Astrocyte of the hippocampus (primary cell): ENCODE measurements around the gene SYT3.
A peak's percentile ranks its signal among the peaks of the same experiment; 100 is the strongest.

Source experiments
- DNase-seq: peaks from one replicate; pipeline ENCODE4 v3.0.0; 2011; ENCODE audit warnings: low read depth, low spot score

SYT3 gene

DNA sequence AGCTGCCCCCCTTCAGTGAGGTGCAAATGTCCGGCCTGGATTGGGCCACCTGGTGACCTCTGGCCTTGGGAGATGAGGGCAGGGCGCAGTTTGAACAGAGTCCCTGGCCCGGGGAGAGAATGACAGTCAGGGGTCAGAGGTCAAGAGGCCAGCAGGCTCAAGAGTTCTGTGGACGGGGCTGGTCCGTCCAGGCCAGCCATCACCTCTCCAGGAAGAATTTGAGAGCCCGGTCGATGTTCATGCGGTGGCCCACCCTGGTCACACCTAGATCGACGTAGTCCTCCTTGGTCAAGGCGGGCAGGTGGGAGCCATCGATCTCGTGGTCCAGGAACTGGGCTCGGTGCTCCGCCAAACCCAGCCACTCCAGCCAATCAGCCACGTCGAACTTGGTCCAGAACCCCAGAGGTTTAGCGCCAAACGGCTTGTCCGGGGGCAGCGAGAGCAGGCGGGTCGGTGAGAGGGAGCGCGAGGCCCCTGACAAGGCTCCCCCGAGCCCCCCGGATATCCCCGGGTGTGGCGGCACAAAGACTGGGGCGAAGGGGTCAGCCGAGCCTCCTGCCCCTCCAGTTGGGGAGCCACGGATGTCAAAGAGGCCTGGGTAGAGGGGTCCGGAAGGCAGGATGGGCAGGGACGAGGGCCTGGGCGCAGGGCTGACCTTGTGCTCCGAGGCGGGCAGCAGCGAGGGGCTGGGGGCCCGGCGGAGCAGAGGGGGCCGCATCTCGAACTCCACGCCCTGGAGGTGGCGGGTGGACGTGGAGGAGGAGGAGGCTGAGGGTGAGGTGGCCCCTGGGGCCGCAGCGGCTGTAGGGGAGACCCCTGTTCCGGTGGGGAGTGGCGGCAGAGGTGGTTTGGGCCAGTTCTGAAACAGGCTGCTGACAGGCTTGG is 22.3 kb upstream of the SYT3 start:
- no peak for DNase-seq

DNA sequence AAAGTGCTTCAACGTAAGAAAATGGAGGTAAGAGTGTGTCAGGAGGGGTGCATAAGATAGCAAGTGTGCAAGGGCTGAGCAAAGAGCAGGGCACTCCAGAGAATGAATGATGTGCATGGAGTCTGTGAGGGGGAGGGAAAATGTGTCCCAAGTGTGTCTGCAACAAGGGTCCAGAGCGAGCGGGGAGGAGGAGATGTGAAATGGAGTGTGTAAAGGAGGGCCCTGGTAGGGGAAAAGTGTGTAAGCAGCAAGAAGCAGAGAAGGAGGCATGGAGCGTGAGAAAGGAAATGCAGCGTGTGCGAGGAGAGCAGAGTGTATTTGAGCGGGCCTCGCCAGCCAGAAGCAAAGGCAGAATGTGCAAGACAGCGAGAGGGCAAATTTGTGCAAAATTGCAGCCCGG is 21.3 kb upstream of the SYT3 start:
- DNase-seq: no peak

DNA sequence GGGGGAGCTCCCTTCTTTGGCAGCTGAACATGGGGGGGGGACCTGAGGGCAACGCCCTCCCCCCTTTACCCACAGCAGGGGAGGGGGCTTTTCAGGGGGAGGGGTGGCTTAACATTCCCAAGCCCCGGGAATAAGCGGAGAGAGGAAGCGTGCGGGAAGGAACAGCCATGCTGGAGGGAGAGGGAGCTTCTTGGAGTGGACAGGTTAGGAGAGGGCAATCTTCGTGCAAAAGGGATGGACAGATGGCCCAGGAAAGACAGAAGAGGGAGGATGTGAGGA is 20.3 kb upstream of the SYT3 start:
- DNase-seq: no peak

DNA sequence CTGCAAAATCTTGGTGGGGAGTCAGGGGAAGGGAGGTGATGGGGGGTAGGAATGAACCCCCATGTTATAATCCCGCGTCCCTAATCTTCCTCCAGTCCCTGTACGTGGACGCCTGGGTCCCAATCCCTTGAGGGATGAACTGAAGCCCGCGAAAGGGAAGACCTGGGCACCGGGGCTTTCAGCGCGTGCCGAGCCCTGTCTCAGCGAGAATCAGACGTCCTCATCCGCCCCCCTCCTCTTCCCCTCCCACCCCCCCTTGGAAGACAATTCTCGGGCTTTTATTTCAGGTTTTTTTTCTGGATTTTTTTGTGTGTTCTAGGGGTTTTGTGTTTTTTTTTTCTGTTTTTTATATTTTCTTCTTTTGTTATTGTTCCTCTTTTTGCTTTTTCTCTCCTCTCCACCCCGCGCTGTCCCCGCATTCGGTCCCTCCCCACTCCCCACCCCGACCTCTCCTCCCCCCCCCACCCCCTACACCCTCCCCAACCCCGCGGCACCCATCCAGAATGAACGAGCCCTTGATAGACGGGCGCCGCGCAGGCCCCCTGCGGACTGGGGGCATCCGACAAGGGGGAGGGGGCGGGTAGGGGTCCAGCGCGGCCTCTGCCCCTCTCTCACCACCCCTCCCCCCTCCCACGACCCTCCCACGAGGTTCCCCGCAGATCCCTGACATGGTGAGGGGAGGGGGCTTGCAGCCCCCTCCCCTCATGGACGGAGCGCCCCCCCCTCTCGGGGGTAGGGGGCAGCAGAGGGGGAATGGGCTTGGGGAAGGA is 19.8 kb upstream of the SYT3 start:
- no peak for DNase-seq

DNA sequence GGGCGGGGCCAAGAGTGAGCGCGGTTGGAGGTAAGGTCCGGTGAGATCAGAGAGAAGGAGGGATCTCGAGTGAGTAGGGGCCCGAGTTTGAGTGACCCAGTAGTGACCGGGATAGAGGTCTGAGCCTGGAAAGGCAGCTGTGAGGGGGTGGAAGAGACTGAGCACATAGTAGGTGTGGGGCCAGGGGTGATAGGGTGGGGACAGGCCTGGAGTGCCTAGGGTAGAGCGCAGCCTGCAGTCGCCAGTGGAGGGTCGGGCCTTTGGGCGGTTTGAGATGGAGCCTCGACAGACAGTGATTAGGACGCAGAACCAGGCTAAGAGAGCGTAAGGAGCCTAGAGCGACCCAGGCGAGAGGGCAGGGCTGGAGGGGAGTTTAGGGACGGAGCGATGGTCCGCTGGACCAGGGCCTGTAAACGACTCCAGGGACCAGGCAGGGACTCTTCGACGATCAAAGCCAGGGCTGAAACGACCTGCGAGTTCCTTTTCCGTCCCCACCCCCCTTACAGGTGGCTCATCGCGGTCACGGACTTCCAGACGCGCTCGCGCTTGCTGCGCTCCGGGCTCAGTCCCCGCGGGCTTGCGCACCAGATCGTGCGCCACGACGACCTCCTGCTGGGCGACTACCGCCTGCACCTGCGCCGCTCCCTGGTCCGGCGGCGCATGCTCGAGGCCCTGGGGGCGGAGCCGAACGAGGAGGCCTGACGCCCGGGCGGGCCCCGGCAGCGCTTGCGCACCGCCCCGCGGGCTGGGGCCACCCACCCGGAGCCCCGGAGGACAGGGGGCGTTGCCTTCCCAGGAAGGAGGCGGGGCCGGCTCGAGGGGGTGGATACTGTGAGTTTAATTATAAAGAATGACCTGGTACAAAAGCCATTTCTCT is 19.0 kb upstream of the SYT3 start:
- DNase-seq: peak; percentile 59

DNA sequence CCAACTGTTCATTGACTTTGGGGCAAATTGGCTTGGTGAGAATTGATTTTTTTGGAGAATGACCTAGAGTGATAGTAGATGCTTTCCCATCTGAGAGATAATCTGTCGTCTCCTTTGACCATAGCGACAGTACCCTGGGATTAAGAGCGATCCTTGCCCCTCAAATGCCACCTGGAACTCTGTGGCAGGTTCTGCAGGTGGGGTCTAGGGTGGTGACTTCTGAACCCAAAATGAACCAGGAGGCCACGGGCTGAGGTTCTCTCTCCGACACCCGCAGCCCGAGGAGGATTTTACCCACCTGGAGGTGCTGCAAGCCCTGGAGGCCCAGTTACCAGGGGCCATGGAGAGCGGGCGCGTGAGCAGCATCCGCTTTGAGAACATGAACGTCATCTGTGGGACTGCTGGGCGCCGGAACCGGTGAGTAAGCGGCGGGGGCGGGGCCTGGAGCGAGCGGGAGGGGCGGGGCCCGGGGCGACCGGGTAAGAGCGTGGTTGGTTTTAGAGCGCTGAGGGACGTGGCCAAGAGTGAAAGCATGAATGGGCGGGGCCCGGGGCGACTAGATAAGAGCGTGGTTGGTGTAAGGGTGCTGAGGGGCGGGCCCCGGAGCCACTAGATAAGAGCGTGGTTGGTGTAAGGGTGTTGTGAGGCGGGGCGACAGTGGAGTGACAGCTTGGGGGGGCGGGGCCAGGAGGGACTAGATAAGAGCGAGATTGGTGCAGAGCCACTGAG is 18.2 kb upstream of the SYT3 start:
- DNase-seq: peak; percentile 88

DNA sequence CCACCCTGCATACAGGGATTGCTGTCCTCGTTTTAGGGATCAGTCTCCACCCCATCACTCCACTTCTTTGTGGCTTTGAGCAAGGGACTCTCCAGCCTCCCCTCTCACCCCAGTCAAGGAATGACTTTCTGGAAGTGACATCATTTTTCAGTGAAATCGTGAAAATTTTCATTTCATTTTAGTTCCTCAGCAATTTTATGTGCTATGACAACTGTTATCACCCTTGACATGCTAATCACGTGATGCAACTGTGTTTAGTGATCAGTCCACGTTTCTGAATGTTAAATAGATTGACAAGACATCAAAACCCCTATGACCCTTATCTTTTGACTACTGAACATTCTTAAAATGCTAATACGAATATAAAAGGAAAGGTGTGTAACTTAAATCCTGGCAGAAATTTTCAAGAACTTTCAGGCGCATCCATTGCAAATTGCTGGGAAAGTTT is 17.6 kb upstream of the SYT3 start:
- no peak for DNase-seq

DNA sequence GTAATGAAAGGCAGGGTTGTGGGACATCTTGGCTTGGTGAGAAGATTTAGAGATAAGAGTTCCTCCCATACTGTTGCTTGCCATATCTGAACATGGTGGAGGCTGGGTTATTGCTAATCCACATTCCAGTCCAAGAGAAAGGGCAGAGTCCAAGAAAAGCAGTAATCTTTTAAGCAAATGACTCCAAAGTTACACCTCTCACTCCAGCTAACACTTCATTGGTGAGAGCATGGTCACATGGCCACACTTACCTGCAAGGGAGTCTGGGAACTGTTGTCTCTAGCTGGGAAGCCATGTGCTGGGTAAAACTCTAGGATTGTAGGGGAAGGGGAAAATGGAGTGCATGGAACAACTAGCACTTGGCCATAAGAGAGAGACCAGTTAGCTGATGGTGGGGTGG is 15.2 kb upstream of the SYT3 start:
- no peak for DNase-seq

DNA sequence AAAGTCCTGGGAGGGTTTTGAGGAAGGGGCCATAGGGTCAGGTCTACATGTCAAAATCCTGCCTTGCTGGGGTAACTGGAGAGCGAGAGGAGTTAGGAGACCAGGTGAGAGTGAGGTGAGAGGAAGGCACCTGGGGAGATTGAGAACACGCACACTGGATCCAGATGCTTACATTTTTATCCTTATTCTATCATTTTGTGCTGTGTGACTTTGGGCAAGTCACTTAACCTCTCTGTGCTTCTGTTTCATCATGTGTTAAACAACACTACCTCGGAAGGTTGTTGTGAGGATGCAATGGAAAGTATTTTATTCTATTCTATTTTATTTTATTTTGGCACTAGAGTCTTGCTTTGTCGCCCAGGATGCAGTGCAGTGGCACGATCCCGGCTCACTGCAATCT is 13.0 kb upstream of the SYT3 start:
- no peak for DNase-seq

DNA sequence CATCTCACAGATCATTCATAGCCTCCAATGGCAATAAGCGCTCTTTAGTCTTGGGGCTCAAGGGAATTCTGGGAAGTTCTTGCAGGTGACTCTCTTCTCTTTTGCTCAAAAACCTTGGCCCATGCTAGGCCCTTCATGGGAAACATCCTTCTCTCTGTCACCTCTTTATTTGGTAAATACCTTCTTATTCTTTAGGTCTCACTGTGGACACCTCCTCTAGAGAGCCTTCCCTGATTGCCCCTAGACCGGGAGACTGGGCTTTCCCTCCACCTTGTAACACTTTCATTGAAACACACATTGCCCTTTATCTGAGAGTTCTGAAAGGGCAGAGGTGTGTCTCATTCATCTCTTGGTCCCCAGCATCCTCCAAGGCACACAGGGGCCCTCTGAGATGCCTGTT is 11.5 kb upstream of the SYT3 start:
- no peak for DNase-seq

DNA sequence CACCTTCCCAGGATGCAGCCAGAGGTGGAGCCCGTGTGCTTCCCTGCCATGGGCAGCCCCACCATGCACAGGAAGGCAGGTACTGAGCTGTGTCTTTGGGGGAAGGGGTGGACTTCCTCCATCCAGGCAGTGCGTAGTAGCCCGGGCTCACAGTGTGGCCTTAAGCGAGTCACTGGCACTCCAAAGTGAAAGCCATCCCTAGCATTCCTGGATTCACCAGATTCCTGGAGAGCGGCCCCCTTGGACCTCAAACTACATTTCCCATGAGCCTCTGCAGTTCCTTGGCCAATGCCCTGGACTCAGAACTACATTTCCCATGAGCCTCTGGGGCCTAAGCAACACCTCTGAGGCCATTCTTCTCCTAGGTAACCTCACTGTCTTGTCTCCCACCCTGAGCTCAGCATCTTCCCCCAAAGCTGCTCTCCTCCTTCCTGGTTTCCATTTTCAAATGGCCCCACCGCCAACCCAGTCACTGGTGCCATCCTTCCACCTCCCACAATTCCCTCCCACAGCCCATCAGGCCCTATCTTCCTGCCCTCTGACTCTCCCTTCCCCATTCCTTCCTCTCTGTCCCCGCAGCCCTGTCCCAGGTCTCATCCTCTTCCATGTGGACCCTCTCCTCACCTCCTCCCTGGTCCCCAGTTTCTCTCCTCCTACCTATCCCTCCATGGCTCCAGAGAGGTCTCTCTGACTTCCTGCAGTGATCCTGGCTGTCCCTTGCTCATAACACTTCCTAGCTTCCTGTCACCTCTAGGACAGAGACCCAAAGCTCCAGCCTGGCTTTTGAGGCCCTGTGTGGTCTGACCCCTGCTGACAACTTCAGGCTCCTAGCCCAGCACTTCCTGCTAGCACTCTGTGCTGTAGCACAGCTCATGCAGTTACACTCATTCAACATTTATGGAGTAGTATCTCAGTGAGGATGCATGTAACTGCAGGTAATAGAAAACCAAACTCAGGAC is 10.0 kb upstream of the SYT3 start, which contains the start of gene C19orf81:
Gene C19orf81 (plus strand): TSS at position 13 of the 959 bp plus-strand sequence. CDS start 0 bp downstream, at position 13.
- DNase-seq: no peak

DNA sequence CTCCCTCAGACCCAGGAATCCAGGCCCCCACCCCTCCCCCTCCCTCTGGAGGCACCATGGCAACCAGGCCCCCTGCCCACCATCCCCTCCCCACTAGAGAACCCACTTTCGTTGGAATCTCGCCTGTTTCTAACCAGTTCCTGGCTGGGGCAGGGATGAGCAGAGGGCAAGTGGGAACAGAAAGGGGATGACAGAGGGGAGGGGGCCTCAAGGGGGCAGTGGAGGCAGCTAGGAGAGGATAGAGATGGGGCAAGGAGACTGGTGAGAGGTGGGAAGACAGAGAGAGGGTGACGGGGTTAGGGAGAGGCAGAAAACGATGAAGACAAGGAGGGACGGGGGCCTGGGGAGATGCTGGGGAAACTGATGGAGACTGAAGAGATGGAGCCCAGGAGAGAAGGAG is 9.0 kb upstream of the SYT3 start:
- no peak for DNase-seq

DNA sequence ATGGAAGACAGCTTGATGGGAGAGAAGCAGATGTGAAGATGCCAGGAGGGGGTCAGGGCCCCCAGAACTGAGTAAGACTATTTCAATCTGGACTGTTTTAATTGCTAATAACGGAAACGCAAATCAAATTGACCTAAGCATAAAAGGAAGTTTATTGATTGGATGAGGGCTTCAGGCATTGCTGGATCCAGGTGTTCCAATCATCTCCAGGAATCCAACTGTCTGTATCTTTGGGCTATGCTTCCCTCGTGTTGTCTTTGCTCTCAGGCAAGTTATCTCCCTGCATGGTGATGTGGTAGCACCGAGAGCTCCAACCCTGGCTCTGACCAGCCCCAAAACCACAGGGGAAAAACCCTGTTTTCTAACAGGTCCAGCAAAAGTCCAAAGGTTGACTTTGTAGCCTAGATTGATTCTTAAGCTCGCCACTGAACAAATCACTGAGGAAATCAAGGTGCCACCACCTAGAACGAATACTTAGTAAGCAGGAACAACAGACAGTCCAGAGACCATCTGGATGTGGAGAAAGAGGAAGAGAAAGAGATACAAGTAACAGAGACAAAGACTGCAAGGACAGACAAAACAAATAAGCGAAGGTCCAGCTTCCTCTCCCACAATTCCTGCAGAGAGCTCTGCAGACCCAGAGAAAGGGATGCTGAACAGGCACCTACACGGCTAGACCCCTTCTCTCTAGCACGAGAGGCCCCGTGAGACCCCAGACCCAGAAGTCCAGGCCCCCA is 8.4 kb upstream of the SYT3 start:
- DNase-seq: no peak

DNA sequence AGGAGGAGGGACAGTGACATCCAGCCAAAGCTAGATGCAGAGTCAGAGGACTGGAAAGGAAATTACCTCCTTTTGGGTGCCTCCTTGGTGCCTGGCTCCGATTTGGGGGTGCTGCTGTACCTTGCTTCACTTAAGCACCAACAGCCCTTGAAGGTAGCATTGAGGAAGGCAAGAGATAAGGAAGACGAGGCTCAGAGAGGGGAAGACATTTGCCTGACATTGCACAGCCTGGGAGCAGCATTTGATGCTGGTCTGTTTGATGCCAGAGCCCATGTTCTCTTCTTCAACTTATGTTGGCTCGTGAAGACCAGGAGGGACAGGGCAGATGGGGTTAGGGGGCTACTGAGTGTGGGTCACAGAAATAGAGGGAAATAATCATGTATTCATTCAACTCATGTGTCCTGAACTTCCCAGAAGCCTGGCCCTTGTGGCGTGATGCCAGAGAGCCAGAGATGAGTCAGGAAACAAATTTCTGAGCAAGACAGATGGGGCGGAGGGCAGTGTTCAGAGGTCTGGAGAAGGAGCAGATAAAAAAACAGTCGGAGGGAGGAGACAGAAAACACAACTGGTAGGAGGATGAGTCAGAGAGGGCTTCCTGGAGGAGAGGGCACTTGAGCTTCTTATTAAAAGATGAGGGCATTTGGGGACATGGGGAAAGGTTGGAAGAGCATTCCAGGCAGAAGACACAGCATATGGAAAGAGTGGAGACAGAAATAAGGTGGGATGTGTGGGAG is 6.6 kb upstream of the SYT3 start:
- DNase-seq: peak; percentile 16

DNA sequence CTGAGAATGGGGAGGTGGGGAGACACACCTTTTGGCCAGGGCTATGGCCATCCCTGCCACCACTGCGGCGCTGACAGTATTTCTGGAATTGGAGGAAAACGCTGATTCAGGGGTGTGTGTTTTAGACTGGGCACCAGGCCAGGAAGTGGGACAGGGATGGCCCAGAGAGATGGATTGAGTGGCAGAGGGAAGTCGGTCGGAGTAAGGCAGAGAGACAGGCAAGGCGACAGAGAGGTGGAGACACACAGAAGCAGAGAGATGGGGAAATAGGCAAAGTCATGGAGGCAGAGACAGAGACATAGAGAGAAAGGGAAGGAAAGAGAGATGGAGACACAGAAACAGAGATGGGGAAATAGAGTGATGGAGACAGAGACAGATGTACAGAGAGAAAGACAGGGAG is 5.4 kb upstream of the SYT3 start:
- DNase-seq: no peak

DNA sequence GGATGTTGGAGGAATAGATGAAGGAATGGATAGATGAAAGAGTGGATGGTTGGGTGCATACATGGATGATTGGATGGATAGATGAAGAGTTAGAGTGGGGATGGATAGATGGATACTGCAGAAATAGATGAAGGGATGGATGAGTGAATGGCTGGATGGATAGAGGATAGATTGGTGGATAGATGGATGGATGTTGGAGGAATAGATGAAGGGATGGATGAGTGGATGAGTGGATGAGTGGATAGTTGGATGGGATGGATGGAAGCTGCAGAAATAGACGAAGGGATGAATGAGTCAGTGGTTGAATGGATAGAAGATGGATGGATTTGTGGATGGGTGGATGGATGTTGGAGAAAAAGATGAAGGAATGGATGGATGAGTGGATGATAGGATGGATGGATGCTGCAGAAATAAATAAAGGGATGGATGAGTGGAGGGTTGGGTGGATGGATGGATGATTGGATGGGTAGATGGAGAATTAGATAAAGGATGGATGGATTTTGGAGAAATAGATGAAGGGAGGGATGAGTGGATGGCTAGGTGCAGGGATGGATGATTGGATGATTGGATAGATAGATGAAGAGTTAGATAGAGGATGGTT is 4.7 kb upstream of the SYT3 start:
- no peak for DNase-seq

DNA sequence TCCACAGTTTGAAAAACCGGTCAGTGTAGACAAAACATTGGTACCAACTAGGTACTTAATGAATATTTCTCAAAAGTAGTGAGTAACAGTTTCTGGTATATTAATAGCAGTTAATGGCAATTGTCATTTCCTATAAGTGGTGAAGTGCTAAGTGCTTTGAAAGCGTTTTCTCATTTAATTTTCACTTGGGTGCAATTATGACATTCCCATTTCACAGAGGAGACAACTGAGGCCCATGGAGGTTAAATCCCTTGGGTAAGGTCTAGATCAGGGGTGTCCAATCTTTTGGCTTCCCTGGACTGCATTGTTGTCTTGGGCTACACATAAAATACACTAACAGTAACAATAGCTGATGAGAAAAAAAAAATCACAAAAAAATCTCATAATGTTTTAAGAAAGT is 687 bp upstream of the SYT3 start:
- DNase-seq: no peak

DNA sequence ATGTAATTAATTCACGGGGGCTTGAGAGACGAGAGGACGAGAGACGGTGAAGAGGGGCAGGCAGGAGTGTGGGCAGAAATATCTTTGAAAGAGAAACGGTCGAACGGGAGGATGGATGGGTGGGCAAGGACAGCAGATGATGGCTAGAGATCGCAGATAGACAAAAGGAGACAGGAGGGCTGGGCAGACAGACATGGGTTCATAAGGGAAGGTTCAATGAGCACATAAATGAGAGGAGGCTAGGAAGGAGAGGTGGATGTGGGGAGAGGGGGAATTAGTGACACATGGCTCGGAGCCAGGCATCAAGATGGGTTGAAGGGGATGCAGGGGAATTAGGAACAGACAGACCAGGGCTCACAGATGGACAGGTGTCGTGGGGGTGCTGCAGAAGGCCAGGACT is 1.1 kb downstream of the SYT3 start:
- DNase-seq: no peak
